Aorta (tissue), 5 donors: ENCODE measurements around the gene RDH5. TPM values are rescaled to one million over a fixed set of nuclear protein-coding genes. Genes with fewer than 3 reads are reported as not detected.
A peak's percentile ranks its signal among the peaks of the same experiment; 100 is the strongest.

Experiments used
- ATAC-seq: fragments of 200-7000 bp; cut with Tn5 transposase; one replicate; pipeline ENCODE4 v1.9.1; 2022; ENCODE audit warnings: moderate library complexity; ENCODE audit not compliant: low FRiP score
- DNase-seq, 2 donors: peaks; one replicate each; pipeline ENCODE4 v3.0.0-alpha.2; 2020
- H3K27ac ChIP-seq, 2 donors: one replicate each; pipeline ENCODE4 v1.5.1; 2013; ENCODE audit warnings: low read length in 2 of 2, mild to moderate bottlenecking in 2 of 2, moderate library complexity in 2 of 2, control low read depth in 1 of 2, inconsistent platforms in 1 of 2, low read depth in 1 of 2
- H3K27me3 ChIP-seq, 2 donors: one replicate each; pipeline ENCODE4 v1.6.1; 2013; ENCODE audit warnings: control low read depth in 1 of 2, low read length in 1 of 2, mild to moderate bottlenecking in 1 of 2, moderate library complexity in 1 of 2; ENCODE audit not compliant: insufficient read depth in 2 of 2, control insufficient read depth in 1 of 2
- H3K36me3 ChIP-seq, 2 donors: one replicate each; pipeline ENCODE4 v1.6.1; 2013; ENCODE audit warnings: control low read depth in 1 of 2, low read length in 1 of 2, mild to moderate bottlenecking in 1 of 2; ENCODE audit not compliant: insufficient read depth in 2 of 2, control insufficient read depth in 1 of 2
- H3K4me1 ChIP-seq, 2 donors: one replicate each; pipeline ENCODE4 v1.6.1; 2013; ENCODE audit warnings: low read length in 2 of 2, control low read depth in 1 of 2, mild to moderate bottlenecking in 1 of 2, moderate library complexity in 1 of 2; ENCODE audit not compliant: insufficient read depth in 2 of 2, control insufficient read depth in 1 of 2
- H3K4me3 ChIP-seq, 2 donors: one replicate each; pipeline ENCODE4 v1.5.1; 2013; ENCODE audit warnings: low read length in 2 of 2, control low read depth in 1 of 2, mild to moderate bottlenecking in 1 of 2
- H3K9me3 ChIP-seq: one replicate; pipeline ENCODE4 v1.6.1; 2013; ENCODE audit warnings: mild to moderate bottlenecking, low read length; ENCODE audit not compliant: control insufficient read depth
- WGBS, 2 donors: extraction: QIAGEN DNeasy Blood & Tissue Kit; methylation state at CpG; one replicate each; pipeline ENCODE4 v1.1.7; 2013; 5-methylcytosine and 5-hydroxymethylcytosine counted together
- intact Hi-C, 2 donors: fragments of 100-400 bp; cut with DNase I; formaldehyde crosslinking; loops; one replicate each; pipeline versions ENCODE4 v1.14.2 to v1.15.0; 2022
- polyA plus RNA-seq, 2 donors: library from polyadenylated mRNA; stranded (reverse); fragments of 200-250 nt; gene quantifications; one replicate each; pipeline ENCODE4 v1.2.3, GENCODE V29; 2013
- total RNA-seq, 2 donors: library from RNA; stranded (reverse); fragmentation: NEBNext Ultra II Directional; extraction: Animal tissue kit (Norgen Biotek cat#: 25700); gene quantifications; one replicate each; pipeline ENCODE4 v1.2.1, GENCODE V29; 2021
- donor health status: healthy with polysubstance abuse.
- donor health status: Bipolar disorder and iron deficiency.
- donor health status: DM: no; HTN: no; CAD: no.
- donor health status: DM: no; HTN: no; CAD: no.
- donor health status: DM: yes; HTN: yes; CAD: no.

Gene RDH5
- total and polyA plus RNA-seq, 4 donors, result 16.7 to 51.1 (median 35.6) TPM

GRCh38 chr12:55713721-55714120 is 6.5 kb upstream of the RDH5 start:
- H3K27ac ChIP-seq, result no peak overlapping the region
- H3K4me1 ChIP-seq, result peaks cover 0 to 7% of the 10 kb centered on the region in 2 donors
- no peaks in the 10 kb centered on the region for H3K9me3 ChIP-seq
- no peak for ATAC-seq
- 5 to 7% methylated on average over 2 of the region's 2 CpGs for WGBS, 2 donors
- no peak for DNase-seq
- intact Hi-C loops, result no loop called here
- no peaks in the 10 kb centered on the region for H3K27me3 ChIP-seq
- H3K36me3 ChIP-seq, result no peaks in the 10 kb centered on the region
- no peak overlapping the region for H3K4me3 ChIP-seq

DNA sequence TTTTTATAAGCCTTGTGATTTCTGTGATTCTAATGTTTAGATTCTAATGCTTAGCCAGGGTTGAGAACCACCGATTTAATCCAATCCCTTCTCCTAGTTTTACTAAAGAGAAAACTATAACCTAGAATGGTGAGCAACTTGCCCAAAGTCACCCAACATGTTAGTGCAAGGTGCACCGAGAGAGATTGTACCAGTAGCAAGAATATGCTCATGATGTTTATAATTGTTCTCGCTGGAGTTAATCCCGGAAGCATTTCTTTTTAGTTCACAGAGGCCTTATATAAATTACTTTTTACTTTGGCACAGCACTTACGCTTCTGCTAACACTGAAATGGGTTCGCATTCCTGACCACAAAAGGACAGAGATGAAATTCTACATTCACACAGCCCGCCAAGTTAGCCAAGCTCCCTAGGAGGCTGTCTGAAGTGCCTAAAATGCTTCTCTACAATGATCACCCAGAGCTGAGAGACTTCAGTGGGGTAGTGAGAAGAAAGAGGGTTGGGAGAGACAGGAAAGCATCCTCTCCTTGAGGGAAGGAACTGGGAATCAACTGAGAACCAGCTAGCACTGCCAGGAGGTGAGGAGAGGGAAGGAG is 4.9 kb upstream of the RDH5 start:
- Histone ChIP-seq H3K9me3 (no peaks in the 10 kb centered on the region), H3K4me1 (peaks cover 0 to 3% of the 10 kb centered on the region in 2 donors), H3K36me3 (no peaks in the 10 kb centered on the region), H3K4me3 (peak overlapping the region in 1 of 2 donors; percentile 52), H3K27ac (peak overlapping the region; percentile 83 to 99), H3K27me3 (no peaks in the 10 kb centered on the region)
- ATAC-seq (no peak), DNase-seq (peak; percentile 31 to 34)
- intact Hi-C loops, result no loop called here
- 12% methylated on average over 7 of the region's 7 CpGs for WGBS, 2 donors

- Histone ChIP-seq H3K27me3 (no peaks in the 10 kb centered on the region), H3K4me3 (peak within 1 kb of the TSS; percentile 29 to 94), H3K36me3 (no peaks in the 10 kb centered on the region), H3K9me3 (no peaks in the 10 kb centered on the region), H3K27ac (peak within 1 kb of the TSS; percentile 83 to 99), H3K4me1 (peaks cover 0 to 3% of the 10 kb centered on the region in 2 donors)
- ATAC-seq, result peak; percentile 88
- 0% methylated on average over 41 to 42 of the region's 42 CpGs for WGBS, 2 donors
- DNase-seq, result peak; percentile 95 to 98
- intact Hi-C loops, result no loop called here
These were observed 4.2 kb upstream of the RDH5 start, which contains the start of gene BLOC1S1 for GRCh38 chr12:55715833-55716581. Gene BLOC1S1 (plus strand): TSS chr12:55716046. CDS start chr12:55716052, 6 bp downstream.

GRCh38 chr12:55716582-55716957 is 3.6 kb upstream of the RDH5 start:
- H3K27ac ChIP-seq, result peak overlapping the region; percentile 10 to 99
- intact Hi-C loops, result no loop called here
- DNase-seq, result no peak
- no peaks in the 10 kb centered on the region for H3K9me3 ChIP-seq
- peak overlapping the region; percentile 29 to 94 for H3K4me3 ChIP-seq
- H3K36me3 ChIP-seq, result no peaks in the 10 kb centered on the region
- no peak for ATAC-seq
- no peaks in the 10 kb centered on the region for H3K27me3 ChIP-seq
- WGBS, 2 donors, result 2 to 4% methylated on average over 13 of the region's 13 CpGs
- peaks cover 0 to 3% of the 10 kb centered on the region in 2 donors for H3K4me1 ChIP-seq

DNA sequence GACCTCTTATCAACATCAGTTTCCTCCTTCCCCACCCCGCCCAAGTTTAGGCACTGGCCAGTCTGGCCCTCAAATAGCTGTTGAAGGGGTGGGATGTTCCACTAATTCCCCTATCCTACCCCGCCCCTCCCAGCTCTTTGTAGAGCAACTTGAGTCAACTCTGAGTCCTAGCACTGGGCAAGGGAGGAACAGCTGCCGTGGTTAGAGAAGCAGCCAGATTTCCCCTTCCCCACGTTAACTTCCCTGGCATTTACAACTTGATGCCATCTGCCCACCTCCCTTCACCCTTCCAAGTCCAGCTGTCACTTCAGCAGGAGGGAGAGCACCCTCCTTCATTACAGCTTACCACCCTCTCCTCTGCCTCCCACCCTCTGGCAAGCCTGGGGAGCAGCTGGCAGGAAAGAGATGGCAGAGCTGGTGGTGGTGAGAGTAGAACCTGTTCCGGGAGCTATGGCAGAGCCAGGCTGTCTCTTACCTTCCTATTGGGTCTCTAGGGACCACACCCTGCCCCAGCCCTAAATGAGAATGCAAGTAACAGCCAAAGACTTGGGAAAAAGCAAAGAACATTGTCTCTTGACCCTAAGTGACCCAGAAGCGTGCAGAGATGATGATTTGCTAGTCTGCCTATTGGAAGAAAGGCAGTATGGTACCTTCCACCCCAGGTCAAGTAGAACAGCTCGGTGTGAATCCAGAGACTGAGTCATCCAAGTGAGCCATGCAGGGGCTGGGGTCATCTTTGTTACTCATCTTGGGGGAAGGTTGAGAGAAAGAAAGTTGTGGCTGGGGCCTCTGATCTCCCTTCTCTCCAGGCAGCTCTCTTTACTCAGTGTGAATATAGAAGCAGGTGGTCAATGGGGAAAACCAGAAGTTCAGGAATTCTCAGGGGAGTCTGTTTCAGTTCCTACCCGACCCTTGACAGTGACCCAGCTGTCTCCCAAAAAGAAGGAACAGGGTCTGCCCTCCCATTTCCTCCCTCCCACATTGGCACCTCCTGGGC is 2.9 kb upstream of the RDH5 start:
- ATAC-seq (no peak), DNase-seq (peak; percentile 42 to 77)
- Histone ChIP-seq H3K9me3 (no peaks in the 10 kb centered on the region), H3K27me3 (no peaks in the 10 kb centered on the region), H3K4me1 (no peaks in the 10 kb centered on the region), H3K27ac (peak overlapping the region; percentile 10 to 99), H3K4me3 (no peak overlapping the region), H3K36me3 (no peaks in the 10 kb centered on the region)
- WGBS, 2 donors, result 12 to 15% methylated on average over 8 of the region's 8 CpGs
- intact Hi-C loops, result no loop called here

DNA sequence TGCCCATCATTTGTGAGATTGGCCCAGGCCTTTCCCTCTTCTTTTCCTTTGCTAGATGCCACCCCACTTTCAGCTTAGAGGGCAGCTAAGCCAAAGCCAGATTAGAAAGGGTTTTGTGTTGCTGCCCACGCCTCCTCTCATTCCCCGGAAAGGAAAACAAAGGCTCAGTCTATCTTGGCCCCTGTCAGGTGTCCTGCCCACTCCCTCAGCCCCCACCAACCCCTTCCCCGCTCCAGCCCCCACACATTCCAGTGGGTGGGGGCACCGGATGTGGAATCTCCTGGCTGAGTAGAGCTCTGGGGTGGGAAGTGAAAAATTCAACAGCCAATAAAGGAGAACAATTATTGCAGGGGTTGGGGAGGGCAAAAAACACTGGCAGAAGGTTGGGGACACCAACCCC is 2.2 kb upstream of the RDH5 start:
- peak; percentile 54 to 76 for DNase-seq
- 1 to 5% methylated on average over 4 of the region's 4 CpGs for WGBS, 2 donors
- no peaks in the 10 kb centered on the region for H3K9me3 ChIP-seq
- no peaks in the 10 kb centered on the region for H3K27me3 ChIP-seq
- H3K4me3 ChIP-seq, result no peak overlapping the region
- no peak for ATAC-seq
- no peaks in the 10 kb centered on the region for H3K36me3 ChIP-seq
- H3K27ac ChIP-seq, result peak overlapping the region in 1 of 2 donors; percentile 99
- intact Hi-C loops, result no loop called here
- no peaks in the 10 kb centered on the region for H3K4me1 ChIP-seq

- H3K4me1 ChIP-seq, result no peaks in the 10 kb centered on the region
These were observed 1.4 kb upstream of the RDH5 start for GRCh38 chr12:55718624-55719275.

GRCh38 chr12:55719371-55719770 is 822 bp upstream of the RDH5 start:
- DNase-seq, result peak; percentile 35 to 48
- no peaks in the 10 kb centered on the region for H3K36me3 ChIP-seq
- no peaks in the 10 kb centered on the region for H3K9me3 ChIP-seq
- H3K27me3 ChIP-seq, result no peaks in the 10 kb centered on the region
- no peaks in the 10 kb centered on the region for H3K4me1 ChIP-seq
- 37 to 44% methylated on average over 7 of the region's 7 CpGs for WGBS, 2 donors
- ATAC-seq, result no peak
- intact Hi-C loops, result no loop called here
- H3K27ac ChIP-seq, result peak overlapping the region; percentile 38 to 76
- H3K4me3 ChIP-seq, result no peak overlapping the region

More at GRCh38 chr12:55718624-55719275, 1.4 kb upstream of the RDH5 start:
- intact Hi-C loops, result no loop called here
- DNase-seq (peak; percentile 51 to 57), ATAC-seq (no peak)
- WGBS, 2 donors, result 15 to 29% methylated on average over 4 of the region's 4 CpGs
- no peaks in the 10 kb centered on the region for H3K36me3 ChIP-seq
- H3K27me3 ChIP-seq, result no peaks in the 10 kb centered on the region
- H3K9me3 ChIP-seq, result no peaks in the 10 kb centered on the region
- peak overlapping the region; percentile 38 to 76 for H3K27ac ChIP-seq
- no peak overlapping the region for H3K4me3 ChIP-seq
